GM12892 (cell line): ENCODE data around the gene ZYG11A.

Source experiments
- POLR2A ChIP-seq: IDR thresholded peaks from 2 replicates; pipeline ENCODE4 v1.6.1; 2011; ENCODE audit warnings: low read depth, low read length, control low read depth
- POLR2AphosphoS5 ChIP-seq: IDR thresholded peaks from 2 replicates; pipeline ENCODE4 v1.6.1; 2011; ENCODE audit warnings: low read depth, low read length, control low read depth
- TAF1 ChIP-seq: IDR thresholded peaks from 2 replicates; pipeline ENCODE4 v1.6.1; 2011; ENCODE audit warnings: low read depth, mild to moderate bottlenecking, control low read depth, low read length, borderline replicate concordance

DNA sequence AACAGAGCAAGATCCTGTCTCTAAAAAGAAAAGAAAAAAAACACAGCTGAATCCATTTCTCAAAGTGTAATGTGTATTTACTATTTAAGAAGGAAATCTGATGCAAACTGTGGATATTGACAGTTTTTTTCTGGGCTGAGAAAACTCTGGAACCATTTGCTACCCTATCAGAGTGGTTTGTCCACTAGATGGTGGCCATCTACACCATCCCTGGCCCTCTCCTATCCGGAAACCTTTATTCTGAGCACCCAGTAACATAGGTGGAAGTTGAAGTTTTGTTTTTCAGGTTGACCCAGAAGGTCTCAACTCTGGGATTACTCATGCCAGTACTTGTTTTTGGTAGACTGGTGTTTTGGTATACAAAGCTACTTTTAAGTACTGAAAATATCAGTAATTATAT lies 58.8 kb downstream of the ZYG11A start:
- TF ChIP-seq POLR2A, result no peak
- TF ChIP-seq POLR2AphosphoS5, result no peak
- no peak for TF ChIP-seq TAF1
